ENCODE data around the gene ZNF507. TPM values are rescaled to one million over a fixed set of nuclear protein-coding genes. Genes with fewer than 3 reads are reported as not detected.

ZNF507 gene
- total RNA-seq, 2 experiments from 2014 or later = 13.3 to 35.0 TPM

DNA sequence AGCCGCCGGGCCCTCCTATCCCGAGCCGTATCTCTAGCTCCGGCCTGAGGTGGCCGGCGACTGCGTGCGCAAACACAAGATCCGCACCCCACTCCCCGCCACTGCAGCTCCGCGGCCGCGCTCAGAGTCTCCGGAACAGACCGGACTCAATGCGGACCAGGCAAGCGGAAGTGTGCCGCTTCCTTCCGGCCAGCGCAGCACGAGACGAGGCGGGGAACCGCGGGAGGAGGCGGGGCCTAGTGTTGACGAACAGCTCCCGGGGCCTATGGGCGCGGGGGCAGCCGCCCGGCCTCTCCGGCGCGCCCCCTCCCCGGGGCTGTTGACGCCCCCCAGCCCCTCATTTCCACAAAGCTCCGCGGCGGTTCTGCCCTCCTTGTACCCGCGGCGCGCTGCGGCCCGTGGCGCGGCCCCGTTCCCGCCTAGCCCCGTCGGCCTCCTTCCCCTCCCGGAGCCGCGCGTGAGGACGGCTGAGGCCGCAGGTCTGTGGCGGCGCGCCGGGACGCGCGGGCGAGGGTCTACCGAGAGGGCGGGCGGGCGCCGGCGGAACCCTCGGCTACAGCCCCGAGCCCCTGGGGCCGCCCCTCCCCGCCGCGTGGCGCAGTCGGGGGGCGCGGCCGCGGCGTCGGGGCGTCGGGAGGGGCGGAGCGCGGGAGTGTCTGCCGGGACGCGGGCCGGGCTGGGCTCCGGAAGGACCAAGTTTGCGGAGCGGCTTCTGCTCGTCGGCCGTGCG is 60.2 kb downstream of the ZNF507 start, which contains the start of gene DPY19L3:
TSS of gene DPY19L3 (plus strand) at position 340 of the 730 bp plus-strand sequence. CDS start 2,484 bp downstream, outside the sequence.
- peak within 1 kb of the TSS; percentile 62 for H2AFZ ChIP-seq (ENCODE audit: low read length)
- DNase-seq (ENCODE audit: low spot score) = peak; percentile 95
- no peaks in the 10 kb centered on the region for H3K9me2 ChIP-seq (ENCODE audit: insufficient read depth, low read length)
- H3K36me3 ChIP-seq (ENCODE audit: insufficient read depth, low read length) = peaks cover 29% of the 10 kb centered on the region
- H3K4me1 ChIP-seq (ENCODE audit: insufficient read depth, low read length, poor library complexity, severe bottlenecking) = peaks cover 20% of the 10 kb centered on the region
- H3K79me2 ChIP-seq (ENCODE audit: insufficient read depth, low read depth, low read length) = peaks cover 30% of the 10 kb centered on the region
- no peak for TF ChIP-seq EZH2phosphoT487 (IDR thresholded peaks at IDR 0.05; ENCODE audit: borderline replicate concordance, low read depth, low read length)
- TF ChIP-seq, protein P1, sequence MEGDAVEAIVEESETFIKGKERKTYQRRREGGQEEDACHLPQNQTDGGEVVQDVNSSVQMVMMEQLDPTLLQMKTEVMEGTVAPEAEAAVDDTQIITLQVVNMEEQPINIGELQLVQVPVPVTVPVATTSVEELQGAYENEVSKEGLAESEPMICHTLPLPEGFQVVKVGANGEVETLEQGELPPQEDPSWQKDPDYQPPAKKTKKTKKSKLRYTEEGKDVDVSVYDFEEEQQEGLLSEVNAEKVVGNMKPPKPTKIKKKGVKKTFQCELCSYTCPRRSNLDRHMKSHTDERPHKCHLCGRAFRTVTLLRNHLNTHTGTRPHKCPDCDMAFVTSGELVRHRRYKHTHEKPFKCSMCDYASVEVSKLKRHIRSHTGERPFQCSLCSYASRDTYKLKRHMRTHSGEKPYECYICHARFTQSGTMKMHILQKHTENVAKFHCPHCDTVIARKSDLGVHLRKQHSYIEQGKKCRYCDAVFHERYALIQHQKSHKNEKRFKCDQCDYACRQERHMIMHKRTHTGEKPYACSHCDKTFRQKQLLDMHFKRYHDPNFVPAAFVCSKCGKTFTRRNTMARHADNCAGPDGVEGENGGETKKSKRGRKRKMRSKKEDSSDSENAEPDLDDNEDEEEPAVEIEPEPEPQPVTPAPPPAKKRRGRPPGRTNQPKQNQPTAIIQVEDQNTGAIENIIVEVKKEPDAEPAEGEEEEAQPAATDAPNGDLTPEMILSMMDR (conservative IDR thresholded peaks at IDR 0.05; ENCODE audit: low read length) = no peak
- intact Hi-C loops (cut with micrococcal nuclease; ENCODE audit: unreplicated experiment) = loop anchor here (5.0 to 10.0 kb wide), 2 partner anchors 58 to 179 kb away; partner anchors contain the start of genes PDCD5 and ZNF507
- peak within 1 kb of the TSS; percentile 68 for H3K27ac ChIP-seq (ENCODE audit: low read depth, low read length, poor library complexity, severe bottlenecking)
- no TSS peak for BruUV-seq (replicated peaks)
- peak within 1 kb of the TSS; percentile 89 for H3K4me2 ChIP-seq (ENCODE audit: low read length)
- H3K4me3 ChIP-seq (ENCODE audit: low read depth, low read length, poor library complexity, severe bottlenecking) = peak within 1 kb of the TSS; percentile 96
- ChIA-PET POLR2A (interaction anchor here (0.6 to 1.3 kb wide), 3 partner anchors 27 to 241 kb away, joined by 3 read pairs; no protein-coding TSS in a partner anchor), CTCF (ENCODE audit: unreplicated experiment) (no interaction called here)
- no peaks in the 10 kb centered on the region for H3K9me3 ChIP-seq (ENCODE audit: low read length)
- H4K20me1 ChIP-seq (ENCODE audit: insufficient read depth, low read length) = no peaks in the 10 kb centered on the region

DNA sequence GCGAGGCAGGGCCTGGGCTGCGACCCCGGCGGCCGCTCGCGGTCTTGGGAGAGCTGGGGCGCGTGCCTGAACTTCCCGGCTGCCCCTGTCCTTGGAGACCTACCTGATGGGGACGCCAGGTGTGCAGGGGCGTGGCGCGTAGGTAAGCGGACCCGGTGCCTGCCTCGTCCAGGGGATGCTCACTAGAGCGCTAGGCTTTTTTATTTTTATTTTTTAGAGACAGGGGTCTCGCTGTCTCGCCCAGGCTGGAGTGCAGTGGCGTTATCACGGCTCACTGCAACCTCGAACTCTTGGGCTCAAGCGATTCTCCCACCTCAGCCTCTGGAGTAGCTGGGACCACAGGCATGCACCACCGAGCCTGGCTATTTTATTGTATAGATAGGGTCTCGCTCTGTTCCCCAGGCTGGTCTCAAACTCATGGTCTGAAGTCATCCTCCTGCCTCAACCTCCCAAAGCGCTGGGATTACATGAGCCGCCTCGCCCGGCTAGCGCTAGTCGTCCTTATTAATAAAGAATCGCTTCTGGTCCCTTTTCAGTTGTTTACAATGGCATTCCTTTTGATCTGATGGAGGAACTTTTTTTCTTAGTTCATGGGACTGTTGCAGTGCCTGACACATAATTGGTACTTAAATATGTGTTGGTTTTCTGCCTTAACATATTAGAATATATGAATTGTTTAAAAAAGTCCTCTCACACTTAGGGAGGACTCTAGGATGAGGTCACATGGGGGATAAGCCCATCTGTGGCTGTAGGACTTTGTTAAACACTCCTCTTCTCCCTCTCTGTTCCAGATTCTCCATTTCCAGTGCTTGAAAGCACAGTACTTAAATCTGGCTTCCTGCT is 61.0 kb downstream of the ZNF507 start:
- Histone ChIP-seq H3K9me3 (ENCODE audit: low read length) (no peaks in the 10 kb centered on the region), H3K4me3 (ENCODE audit: low read depth, low read length, poor library complexity, severe bottlenecking) (peak overlapping the region; percentile 96), H3K27ac (ENCODE audit: low read depth, low read length, poor library complexity, severe bottlenecking) (peak overlapping the region; percentile 68), H3K36me3 (ENCODE audit: insufficient read depth, low read length) (peaks cover 36% of the 10 kb centered on the region), H2AFZ (ENCODE audit: low read length) (peak overlapping the region; percentile 62; the same call in 1 of the 2 replicates), H3K4me2 (ENCODE audit: low read length) (peak overlapping the region; percentile 83), H3K4me1 (ENCODE audit: insufficient read depth, low read length, poor library complexity, severe bottlenecking) (peaks cover 20% of the 10 kb centered on the region), H4K20me1 (ENCODE audit: insufficient read depth, low read length) (no peaks in the 10 kb centered on the region), H3K79me2 (ENCODE audit: insufficient read depth, low read depth, low read length) (peaks cover 30% of the 10 kb centered on the region), H3K9me2 (ENCODE audit: insufficient read depth, low read length) (no peaks in the 10 kb centered on the region)
- TF ChIP-seq EZH2phosphoT487 (IDR thresholded peaks at IDR 0.05; ENCODE audit: borderline replicate concordance, low read depth, low read length) = no peak
- TF ChIP-seq, protein P1 (conservative IDR thresholded peaks at IDR 0.05; ENCODE audit: low read length) = no peak
- no peak for DNase-seq (ENCODE audit: low spot score)
- intact Hi-C loops (cut with micrococcal nuclease; ENCODE audit: unreplicated experiment) = loop anchor here (5.0 to 10.0 kb wide), 2 partner anchors 59 to 178 kb away; partner anchors contain the start of genes PDCD5 and ZNF507
- POLR2A ChIA-PET = interaction anchor here (1.1 to 1.3 kb wide), 2 partner anchors 28 to 60 kb away, joined by 3 read pairs; no protein-coding TSS in a partner anchor
- CTCF ChIA-PET (ENCODE audit: unreplicated experiment) = no interaction called here
- no TSS peak for BruUV-seq (replicated peaks)

All from OCI-LY7 (cell line).